ENCODE results near the gene FALEC.

DNA sequence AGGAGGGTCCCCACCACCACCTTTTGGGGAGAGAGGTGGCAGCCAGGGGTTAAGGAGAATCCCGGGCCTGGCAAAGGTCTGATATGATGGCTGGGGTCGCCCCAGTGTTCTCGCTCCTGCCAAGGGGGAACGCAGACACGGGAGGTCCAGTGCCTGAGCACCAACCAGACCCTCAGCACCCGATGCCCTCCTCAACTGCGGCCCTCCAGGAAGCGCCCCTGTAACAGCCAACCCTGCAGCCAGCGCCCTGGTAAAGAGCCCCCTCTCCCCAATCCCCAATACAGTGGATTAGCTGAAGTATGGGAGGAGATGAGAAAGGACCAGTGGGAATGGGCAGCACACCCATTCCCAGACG lies 44.1 kb downstream of the FALEC start:
- TF ChIP-seq, protein P1, sequence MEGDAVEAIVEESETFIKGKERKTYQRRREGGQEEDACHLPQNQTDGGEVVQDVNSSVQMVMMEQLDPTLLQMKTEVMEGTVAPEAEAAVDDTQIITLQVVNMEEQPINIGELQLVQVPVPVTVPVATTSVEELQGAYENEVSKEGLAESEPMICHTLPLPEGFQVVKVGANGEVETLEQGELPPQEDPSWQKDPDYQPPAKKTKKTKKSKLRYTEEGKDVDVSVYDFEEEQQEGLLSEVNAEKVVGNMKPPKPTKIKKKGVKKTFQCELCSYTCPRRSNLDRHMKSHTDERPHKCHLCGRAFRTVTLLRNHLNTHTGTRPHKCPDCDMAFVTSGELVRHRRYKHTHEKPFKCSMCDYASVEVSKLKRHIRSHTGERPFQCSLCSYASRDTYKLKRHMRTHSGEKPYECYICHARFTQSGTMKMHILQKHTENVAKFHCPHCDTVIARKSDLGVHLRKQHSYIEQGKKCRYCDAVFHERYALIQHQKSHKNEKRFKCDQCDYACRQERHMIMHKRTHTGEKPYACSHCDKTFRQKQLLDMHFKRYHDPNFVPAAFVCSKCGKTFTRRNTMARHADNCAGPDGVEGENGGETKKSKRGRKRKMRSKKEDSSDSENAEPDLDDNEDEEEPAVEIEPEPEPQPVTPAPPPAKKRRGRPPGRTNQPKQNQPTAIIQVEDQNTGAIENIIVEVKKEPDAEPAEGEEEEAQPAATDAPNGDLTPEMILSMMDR (conservative IDR thresholded peaks at IDR 0.05; ENCODE audit: low read depth, low read length), result no peak
- TF ChIP-seq EZH2 (IDR thresholded peaks at IDR 0.05; ENCODE audit: borderline replicate concordance, low read depth, low read length, poor library complexity, severe bottlenecking), result no peak
